Activated T-cell treated with anti-CD3 and anti-CD28 coated beads, Interleukin-2, amount 50 U/mL, for 1 hour (primary cell): ENCODE results near the gene PCTP.

Experiments
- DNase-seq: peaks from one replicate; pipeline ENCODE4 v3.0.0-alpha.2; 2020

PCTP gene

DNA sequence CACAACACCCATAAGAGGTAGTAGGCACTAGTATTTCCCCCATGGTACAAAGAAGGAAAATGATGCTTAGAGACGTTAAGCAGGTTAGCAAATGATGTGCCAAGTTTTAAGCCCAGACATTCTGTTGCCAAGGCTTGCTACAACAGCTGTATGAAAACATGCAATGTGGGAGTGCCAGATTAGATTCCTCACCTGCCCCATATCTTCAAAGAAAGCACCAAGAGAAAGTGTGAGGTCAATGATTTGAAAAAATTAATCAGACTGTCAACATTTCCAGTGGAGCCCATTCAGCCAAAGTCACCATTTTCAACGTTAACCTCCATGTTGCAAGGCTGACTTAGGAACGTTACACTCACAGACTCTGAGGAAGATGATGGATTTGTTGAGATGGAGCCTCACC lies 61.5 kb downstream of the PCTP start:
- no peak for DNase-seq

DNA sequence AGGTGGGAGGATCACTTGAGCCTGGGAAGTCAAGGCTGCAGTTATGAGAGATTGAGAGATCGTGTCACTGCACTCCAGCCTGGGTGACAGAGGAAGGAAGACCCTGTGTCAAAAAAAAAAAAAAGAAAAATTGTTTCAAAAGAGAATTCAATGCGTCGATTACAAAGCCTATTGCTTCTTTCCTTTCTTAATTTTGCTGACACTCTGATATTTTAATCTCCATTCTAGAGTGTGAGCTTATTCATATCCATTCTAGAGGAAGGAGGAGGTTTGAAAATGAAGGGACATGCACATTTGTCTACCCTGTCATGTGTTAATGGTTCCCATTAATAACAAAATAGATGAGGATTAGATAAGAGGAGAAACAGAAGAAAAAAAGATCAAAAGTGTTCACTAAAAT lies 63.1 kb downstream of the PCTP start:
- no peak for DNase-seq

- DNase-seq, result no peak
These were observed 63.5 kb downstream of the PCTP start for GRCh38 chr17:55814377-55814776.

DNA sequence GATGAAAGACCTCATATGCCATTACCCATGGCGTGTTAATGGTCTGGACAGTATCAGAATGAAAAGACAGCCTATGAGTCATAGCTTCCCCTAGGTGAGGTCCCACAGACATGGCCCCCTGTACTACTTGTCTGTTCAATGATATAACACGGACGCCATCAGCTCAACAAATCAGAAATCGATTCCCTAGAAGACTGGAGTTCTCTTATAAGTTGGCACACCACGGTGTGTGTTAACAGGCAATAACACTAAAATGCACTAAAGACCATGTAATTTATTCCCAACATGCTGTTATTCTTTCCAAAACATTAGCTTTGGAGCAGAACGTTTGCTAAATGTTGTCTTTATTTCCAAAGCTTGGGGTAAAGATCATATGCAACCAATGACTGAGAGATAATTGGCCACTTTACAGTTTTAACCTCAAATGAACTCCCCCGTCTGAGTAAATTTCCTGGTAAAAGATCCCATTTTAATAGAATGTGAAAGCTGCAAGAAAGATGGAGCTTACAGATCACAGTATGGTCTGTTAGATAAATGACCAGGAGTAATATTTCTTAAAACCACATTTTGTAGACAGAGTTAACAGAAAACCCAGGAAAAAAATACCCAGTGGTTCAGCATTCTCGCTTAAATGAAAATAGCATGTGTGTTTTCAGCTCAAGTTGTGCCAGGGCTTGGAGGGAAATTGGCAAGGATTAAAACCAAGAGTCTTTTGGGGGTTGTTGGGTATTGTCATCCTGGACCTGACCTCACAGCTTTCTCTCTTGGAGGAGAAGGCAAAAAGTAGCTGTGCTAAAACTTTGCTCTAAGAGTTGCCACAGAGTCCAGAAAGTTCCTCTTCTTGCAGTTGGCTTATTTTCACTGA lies 65.9 kb downstream of the PCTP start:
- no peak for DNase-seq

DNA sequence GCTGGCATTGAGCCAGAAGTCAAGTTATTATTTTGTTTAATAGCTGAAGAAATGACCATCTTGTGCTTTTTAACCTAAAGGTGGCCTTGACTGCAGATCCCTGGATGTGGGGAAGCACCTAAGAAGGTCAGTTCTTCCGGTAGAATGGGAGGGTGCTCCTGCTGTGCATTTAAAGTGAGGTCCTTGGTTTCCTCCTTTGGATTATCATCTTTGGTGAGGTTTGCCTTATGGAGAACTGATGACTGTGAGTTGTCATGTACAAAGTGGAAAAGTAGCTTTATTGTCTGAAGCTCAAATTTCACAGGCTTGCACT lies 66.5 kb downstream of the PCTP start:
- DNase-seq, result no peak

DNA sequence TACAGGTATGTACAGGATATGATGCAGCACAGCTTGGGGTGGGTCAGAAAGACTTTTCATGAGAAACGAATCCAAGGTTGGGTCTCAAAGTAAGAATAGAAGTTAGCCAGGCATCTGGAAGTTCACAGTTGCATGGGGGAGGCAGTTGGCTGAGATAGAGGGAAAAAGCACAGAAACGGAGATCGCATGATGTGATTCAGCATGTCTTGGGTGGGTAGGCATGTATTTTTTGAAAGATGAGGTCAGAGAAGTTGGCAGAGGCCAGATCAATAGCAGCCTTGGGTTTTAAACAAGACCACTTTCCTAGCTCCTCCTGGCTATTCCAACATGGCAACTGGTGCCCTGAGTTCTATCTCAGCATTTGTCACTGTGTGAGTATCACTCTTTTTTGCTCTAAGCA lies 67.2 kb downstream of the PCTP start:
- no peak for DNase-seq

DNA sequence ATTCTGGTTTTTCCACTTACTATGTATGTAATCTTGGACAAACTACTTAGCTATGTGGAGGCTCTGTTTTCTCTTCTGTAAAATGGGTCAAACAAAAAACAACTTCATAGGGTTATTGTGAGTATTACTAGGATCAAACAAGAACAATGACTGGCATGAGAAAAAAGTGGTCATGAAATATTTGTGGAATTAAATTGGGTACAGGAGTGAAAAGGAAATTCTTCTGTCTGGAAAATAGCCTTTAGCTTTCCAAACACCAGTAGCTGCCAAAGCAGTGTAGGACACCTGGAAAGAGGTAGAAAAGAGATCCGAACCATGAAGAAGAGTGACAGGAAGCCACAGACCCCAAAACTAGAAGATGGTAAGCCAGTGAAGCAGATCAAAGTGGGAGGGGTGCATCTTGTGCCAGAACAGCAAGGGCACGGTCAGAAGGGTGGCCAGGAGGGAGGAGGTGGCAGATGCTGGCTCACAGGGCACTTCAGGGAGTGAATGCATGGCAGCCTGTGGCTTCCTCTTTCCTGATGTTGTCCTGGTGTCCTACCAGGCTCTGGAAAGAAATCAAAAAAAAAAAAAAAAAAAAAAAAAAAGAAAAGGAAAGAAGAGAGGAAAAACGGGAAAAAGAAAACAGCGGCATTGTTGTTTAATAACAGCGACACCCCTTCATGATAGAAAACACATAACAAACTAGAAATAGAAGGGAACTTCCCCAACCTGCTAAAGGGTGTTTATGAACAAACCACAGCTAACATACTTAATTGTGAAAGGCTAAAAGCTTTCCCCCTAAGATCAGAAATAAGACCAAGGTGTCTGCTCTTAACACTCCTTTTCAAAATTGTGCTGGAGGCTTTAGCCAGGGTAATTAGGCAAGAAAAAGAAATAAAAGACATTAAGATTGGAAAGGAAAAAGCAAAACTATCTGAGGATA lies 67.9 kb downstream of the PCTP start:
- no peak for DNase-seq

GRCh38 chr17:55820675-55821074 lies 69.8 kb downstream of the PCTP start:
- no peak for DNase-seq

DNA sequence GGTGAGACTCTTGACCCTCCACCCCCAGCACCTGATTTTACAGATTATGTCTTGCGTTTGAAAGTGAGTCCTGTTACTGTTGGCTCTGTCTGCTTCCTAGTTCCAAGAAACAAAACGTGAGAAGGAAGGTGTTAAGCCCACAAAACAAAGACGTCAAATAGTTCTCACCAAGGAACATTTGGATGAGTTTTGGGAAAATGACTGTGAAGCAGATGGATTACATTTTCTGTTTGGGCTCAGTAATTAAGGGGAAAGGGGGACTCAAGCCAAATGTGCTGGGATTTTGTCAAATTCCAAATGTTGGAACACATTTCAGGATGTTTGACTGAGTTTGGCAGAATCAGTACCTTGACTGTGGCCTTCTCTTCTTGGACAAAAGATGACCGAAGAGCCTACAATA lies 71.2 kb downstream of the PCTP start:
- no peak for DNase-seq

DNA sequence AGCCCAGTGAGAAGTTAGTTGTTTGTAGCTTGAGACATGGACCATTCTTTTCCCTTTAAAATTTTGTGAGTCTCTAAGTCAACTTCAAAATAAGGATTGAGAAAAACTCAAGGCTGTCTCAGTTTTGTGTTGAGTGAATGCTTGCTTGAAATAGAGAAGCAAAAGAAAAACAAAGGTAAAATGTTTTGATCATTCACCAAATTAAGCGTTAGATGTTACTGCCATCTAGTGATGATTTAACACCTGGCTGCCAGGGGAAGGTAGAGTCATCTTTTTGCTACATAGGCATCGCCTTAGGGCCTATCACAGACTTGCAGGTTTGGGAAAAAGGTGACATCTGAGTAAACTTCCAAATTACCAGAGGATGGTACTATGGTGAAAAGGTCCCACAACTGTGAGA lies 74.4 kb downstream of the PCTP start:
- no peak for DNase-seq
